Measurements from ENCODE around the gene CLCN7. TPM values are rescaled to one million over a fixed set of nuclear protein-coding genes. Genes with fewer than 3 reads are reported as not detected.
"Not testable (repeated sequence)": the region's sequence is repeated elsewhere in the genome, so short reads cannot be mapped to it uniquely, and the experiment has no call there.

CLCN7 gene
- total RNA-seq, 2 experiments from 2014 or later: 41.9 to 43.9 TPM

GRCh38 chr16:1477033-1477432, 2.2 kb upstream of the CLCN7 start:
- ChIA-PET CTCF (no interaction called here), POLR2A (no interaction called here)
- Mint-ChIP-seq H3K36me3 (ENCODE audit: low read depth) (no peaks in the 10 kb centered on the region), H3K27me3 (ENCODE audit: low read depth) (no peaks in the 10 kb centered on the region), H3K4me1 (ENCODE audit: low read depth) (peaks cover 19% of the 10 kb centered on the region), H3K9me3 (ENCODE audit: insufficient read depth) (no peaks in the 10 kb centered on the region), H3K4me3 (no peak overlapping the region), H3K27ac (no peak overlapping the region)
- ATAC-seq (no peak), DNase-seq (no peak)

- POLR2A ChIA-PET: interaction anchor here (0.9 to 1.2 kb wide), 3 partner anchors 30 to 55 kb away, joined by 3 to 9 read pairs (median 4); partner anchors contain the start of gene UQCC4
- Mint-ChIP-seq H3K4me3 (peak overlapping the region; percentile 87), H3K4me1 (ENCODE audit: low read depth) (peaks cover 19% of the 10 kb centered on the region), H3K27ac (peak overlapping the region; percentile 92), H3K9me3 (ENCODE audit: insufficient read depth) (no peaks in the 10 kb centered on the region), H3K27me3 (ENCODE audit: low read depth) (no peaks in the 10 kb centered on the region), H3K36me3 (ENCODE audit: low read depth) (no peaks in the 10 kb centered on the region)
- ATAC-seq (no peak), DNase-seq (no peak)
- CTCF ChIA-PET: no interaction called here
Observed at GRCh38 chr16:1475552-1476114, 805 bp upstream of the CLCN7 start.

GRCh38 chr16:1474082-1474795, 589 bp downstream of the CLCN7 start:
- Mint-ChIP-seq H3K4me1 (ENCODE audit: low read depth) (peaks cover 23% of the 10 kb centered on the region), H3K36me3 (ENCODE audit: low read depth) (no peaks in the 10 kb centered on the region), H3K9me3 (ENCODE audit: insufficient read depth) (no peaks in the 10 kb centered on the region), H3K27me3 (ENCODE audit: low read depth) (no peaks in the 10 kb centered on the region), H3K27ac (peak overlapping the region; percentile 43), H3K4me3 (peak overlapping the region; percentile 70)
- ChIA-PET POLR2A (no interaction called here), CTCF (no interaction called here)
- peak; percentile 19 for ATAC-seq
- DNase-seq: no peak

- POLR2A ChIA-PET: no interaction called here
- peak overlapping the region; percentile 40 for H3K4me3 Mint-ChIP-seq
- ATAC-seq (no peak), DNase-seq (no peak)
- peak overlapping the region; percentile 63 for H3K27ac Mint-ChIP-seq
- H3K4me1 Mint-ChIP-seq (ENCODE audit: low read depth): peaks cover 23% of the 10 kb centered on the region
- H3K36me3 Mint-ChIP-seq (ENCODE audit: low read depth): no peaks in the 10 kb centered on the region
- H3K27me3 Mint-ChIP-seq (ENCODE audit: low read depth): no peaks in the 10 kb centered on the region
- H3K9me3 Mint-ChIP-seq (ENCODE audit: insufficient read depth): no peaks in the 10 kb centered on the region
- CTCF ChIA-PET: interaction anchor here (0.7 kb wide), 1 partner anchor 9 kb away, joined by 3 read pairs; no protein-coding TSS in a partner anchor
Observed at GRCh38 chr16:1472974-1473373, 1.9 kb downstream of the CLCN7 start.

GRCh38 chr16:1471569-1472194, 3.1 kb downstream of the CLCN7 start:
- Mint-ChIP-seq H3K4me3 (no peak overlapping the region), H3K27me3 (ENCODE audit: low read depth) (no peaks in the 10 kb centered on the region), H3K36me3 (ENCODE audit: low read depth) (no peaks in the 10 kb centered on the region), H3K9me3 (ENCODE audit: insufficient read depth) (no peaks in the 10 kb centered on the region), H3K4me1 (ENCODE audit: low read depth) (peaks cover 23% of the 10 kb centered on the region), H3K27ac (no peak overlapping the region)
- POLR2A ChIA-PET: no interaction called here
- ATAC-seq (no peak), DNase-seq (no peak)
- CTCF ChIA-PET: interaction anchor here (1.0 kb wide), 1 partner anchor 59 kb away, joined by 3 read pairs; no protein-coding TSS in a partner anchor

- Mint-ChIP-seq H3K4me1 (ENCODE audit: low read depth) (peaks cover 19% of the 10 kb centered on the region), H3K4me3 (no peak overlapping the region), H3K36me3 (ENCODE audit: low read depth) (no peaks in the 10 kb centered on the region), H3K27me3 (ENCODE audit: low read depth) (no peaks in the 10 kb centered on the region), H3K9me3 (ENCODE audit: insufficient read depth) (no peaks in the 10 kb centered on the region), H3K27ac (peak overlapping the region; percentile 30)
- DNase-seq (no peak), ATAC-seq (no peak)
- CTCF ChIA-PET: no interaction called here
- POLR2A ChIA-PET: interaction anchor here (1.3 kb wide), 1 partner anchor 22 kb away, joined by 3 read pairs; no protein-coding TSS in a partner anchor
Observed at GRCh38 chr16:1470481-1471251, 4.2 kb downstream of the CLCN7 start.

GRCh38 chr16:1469693-1470201, 5.1 kb downstream of the CLCN7 start:
- Mint-ChIP-seq H3K27ac (no peak overlapping the region), H3K27me3 (ENCODE audit: low read depth) (no peaks in the 10 kb centered on the region), H3K4me1 (ENCODE audit: low read depth) (peaks cover 15% of the 10 kb centered on the region), H3K4me3 (no peak overlapping the region), H3K36me3 (ENCODE audit: low read depth) (no peaks in the 10 kb centered on the region), H3K9me3 (ENCODE audit: insufficient read depth) (no peaks in the 10 kb centered on the region)
- no peak for DNase-seq
- CTCF ChIA-PET: no interaction called here
- no peak for ATAC-seq
- POLR2A ChIA-PET: interaction anchor here (1.3 kb wide), 1 partner anchor 22 kb away, joined by 3 read pairs; no protein-coding TSS in a partner anchor

- H3K36me3 Mint-ChIP-seq (ENCODE audit: low read depth); CTCF ChIA-PET: not testable (repeated sequence)
Observed at GRCh38 chr16:1469141-1469540, 5.7 kb downstream of the CLCN7 start.

GRCh38 chr16:1468426-1468810, 6.4 kb downstream of the CLCN7 start:
- ATAC-seq (no peak), DNase-seq (no peak)
- Mint-ChIP-seq H3K27ac (no peak overlapping the region), H3K9me3 (ENCODE audit: insufficient read depth) (no peaks in the 10 kb centered on the region), H3K27me3 (ENCODE audit: low read depth) (no peaks in the 10 kb centered on the region), H3K4me1 (ENCODE audit: low read depth) (peaks cover 12% of the 10 kb centered on the region), H3K36me3 (ENCODE audit: low read depth) (no peaks in the 10 kb centered on the region), H3K4me3 (no peak overlapping the region)
- POLR2A ChIA-PET: no interaction called here
- CTCF ChIA-PET: no interaction called here

More at GRCh38 chr16:1469141-1469540, 5.7 kb downstream of the CLCN7 start:
- POLR2A ChIA-PET; H3K27me3 Mint-ChIP-seq (ENCODE audit: low read depth); H3K9me3 Mint-ChIP-seq (ENCODE audit: insufficient read depth); DNase-seq; ATAC-seq; H3K27ac Mint-ChIP-seq; H3K4me3 Mint-ChIP-seq: not testable (repeated sequence)
- peaks cover 14% of the 10 kb centered on the region for H3K4me1 Mint-ChIP-seq (ENCODE audit: low read depth)

- ChIA-PET POLR2A (no interaction called here), CTCF (no interaction called here)
- DNase-seq (no peak), ATAC-seq (no peak)
- Mint-ChIP-seq H3K27me3 (ENCODE audit: low read depth) (no peaks in the 10 kb centered on the region), H3K27ac (no peak overlapping the region), H3K4me3 (no peak overlapping the region), H3K36me3 (ENCODE audit: low read depth) (no peaks in the 10 kb centered on the region), H3K4me1 (ENCODE audit: low read depth) (peaks cover 4% of the 10 kb centered on the region), H3K9me3 (ENCODE audit: insufficient read depth) (no peaks in the 10 kb centered on the region)
Observed at GRCh38 chr16:1466968-1467521, 7.8 kb downstream of the CLCN7 start.

GRCh38 chr16:1466054-1466453, 8.8 kb downstream of the CLCN7 start:
- CTCF ChIA-PET: no interaction called here

More at GRCh38 chr16:1466054-1466453, 8.8 kb downstream of the CLCN7 start:
- no peak for DNase-seq
- Mint-ChIP-seq H3K9me3 (ENCODE audit: insufficient read depth) (no peaks in the 10 kb centered on the region), H3K27me3 (ENCODE audit: low read depth) (no peaks in the 10 kb centered on the region), H3K27ac (no peak overlapping the region), H3K36me3 (ENCODE audit: low read depth) (no peaks in the 10 kb centered on the region), H3K4me1 (ENCODE audit: low read depth) (peaks cover 4% of the 10 kb centered on the region), H3K4me3 (no peak overlapping the region)
- POLR2A ChIA-PET: no interaction called here
- no peak for ATAC-seq
